ENCODE data around the gene SLC2A5.

- TF ChIP-seq TAF1 (IDR thresholded peaks at IDR 0.05; ENCODE audit: borderline replicate concordance, insufficient read depth, low read length): no peak
- no peak for TF ChIP-seq REST (IDR thresholded peaks at IDR 0.05; ENCODE audit: insufficient read depth in 1 of 2, low read depth in 2 of 2, low read length in 2 of 2)
- no peak for TF ChIP-seq POLR2AphosphoS5 (IDR thresholded peaks at IDR 0.05; ENCODE audit: low read depth, low read length)
- no peak for TF ChIP-seq FOXP2 (optimal IDR thresholded peaks at IDR 0.05; ENCODE audit: borderline replicate concordance, extremely low read depth, extremely low read length, insufficient read depth)
Observed at GRCh38 chr1:9073143-9073542, 3.7 kb upstream of the SLC2A5 start.

Measured in PFSK-1 (cell line).